PC-9 (cell line): ENCODE data around the gene MT1G. TPM values are rescaled to one million over a fixed set of nuclear protein-coding genes. Genes with fewer than 3 reads are reported as not detected.

Experiments
- BruUV-seq: library from RNA; stranded (reverse); fragments of 400-500 nt; replicated peaks from 2 replicates; lab custom pipeline; 2021; lab: Mats Ljungman, UMichigan
- CTCF ChIA-PET: fragments of 300-600 bp; sonication (Branson Sonifier 250); formaldehyde crosslinking; loops from one replicate; lab custom pipeline; 2022; ENCODE audit warnings: antibody characterized with exemption; lab: Charles Lee
- POLR2A ChIA-PET: fragments of 300-600 bp; sonication (Branson Sonifier 250); formaldehyde crosslinking; loops from one replicate; lab custom pipeline; 2022; ENCODE audit warnings: antibody characterized with exemption; ENCODE audit not compliant: unreplicated experiment; lab: Charles Lee
- DNase-seq, 2 experiments: peaks; one replicate each; pipeline versions ENCODE4 v3.0.0 to v3.0.0-alpha.2; 2015 to 2022; ENCODE audit warnings: mixed read lengths in 1 of 2
- H2AFZ ChIP-seq: fragments of 200-600 bp; sonication (generic); 2 replicates; pipeline ENCODE4 v1.8.1; 2017; ENCODE audit warnings: antibody characterized with exemption
- H3F3A ChIP-seq: fragments of 200-600 bp; sonication (generic); 2 replicates; pipeline ENCODE4 v1.8.1; 2017; ENCODE audit warnings: antibody characterized with exemption, mild to moderate bottlenecking, low read depth; ENCODE audit not compliant: insufficient read depth
- H3K27ac ChIP-seq: fragments of 200-600 bp; sonication (generic); 2 replicates; pipeline ENCODE4 v1.6.1; 2016; ENCODE audit warnings: mixed run types
- H3K27me3 ChIP-seq: fragments of 200-600 bp; sonication (generic); 2 replicates; pipeline ENCODE4 v1.6.1; 2016; ENCODE audit warnings: low read depth, mixed run types; ENCODE audit not compliant: insufficient read depth
- H3K36me3 ChIP-seq: fragments of 200-600 bp; sonication (generic); 2 replicates; pipeline ENCODE4 v1.6.1; 2016; ENCODE audit warnings: low read depth, mixed run types
- H3K4me1 ChIP-seq: fragments of 200-600 bp; sonication (generic); replicated peaks from 2 replicates; pipeline ENCODE4 v1.6.1; 2016; ENCODE audit warnings: mixed run types; ENCODE audit not compliant: insufficient read depth
- H3K4me2 ChIP-seq: fragments of 200-600 bp; sonication (generic); 2 replicates; pipeline ENCODE4 v1.6.1; 2017; ENCODE audit warnings: mixed run types
- H3K4me3 ChIP-seq: fragments of 200-600 bp; sonication (generic); 2 replicates; pipeline ENCODE4 v1.6.1; 2016; ENCODE audit warnings: mixed run types
- H3K79me2 ChIP-seq: fragments of 200-600 bp; sonication (generic); 2 replicates; pipeline ENCODE4 v1.6.1; 2017; ENCODE audit warnings: low read depth, mixed run types
- H3K9me2 ChIP-seq: fragments of 200-600 bp; sonication (generic); 2 replicates; pipeline ENCODE4 v1.8.1; 2017; ENCODE audit warnings: mild to moderate bottlenecking; ENCODE audit not compliant: insufficient read depth
- H3K9me3 ChIP-seq: fragments of 200-600 bp; sonication (generic); 2 replicates; pipeline ENCODE4 v1.8.1; 2016; ENCODE audit warnings: low read depth; ENCODE audit not compliant: insufficient read depth
- H4K20me1 ChIP-seq: fragments of 200-600 bp; sonication (generic); 2 replicates; pipeline ENCODE4 v1.8.1; 2017; ENCODE audit not compliant: insufficient read depth
- EZH2 ChIP-seq: fragments of 200-600 bp; sonication (generic); IDR thresholded peaks from 2 replicates; pipeline ENCODE4 v1.8.0; 2017; ENCODE audit warnings: antibody characterized with exemption, low read depth
- intact Hi-C: fragments of 100-400 bp; cut with micrococcal nuclease; formaldehyde crosslinking; loops from one replicate; pipeline ENCODE4 v1.10.0; 2022; ENCODE audit not compliant: unreplicated experiment
- total RNA-seq: library from RNA; stranded (reverse); gene quantifications from 2 replicates; pipeline ENCODE4 v1.2.3, GENCODE V29; 2021
- TF ChIP-seq, protein P1 (sequence below): fragments of 200-600 bp; sonication (generic); conservative IDR thresholded peaks from 2 replicates; pipeline ENCODE4 v1.6.1; 2017; ENCODE audit warnings: mixed run types, antibody characterized with exemption, mild to moderate bottlenecking, moderate library complexity

Gene MT1G
- total RNA-seq, 1 experiment from 2014 or later, result not detected

DNA sequence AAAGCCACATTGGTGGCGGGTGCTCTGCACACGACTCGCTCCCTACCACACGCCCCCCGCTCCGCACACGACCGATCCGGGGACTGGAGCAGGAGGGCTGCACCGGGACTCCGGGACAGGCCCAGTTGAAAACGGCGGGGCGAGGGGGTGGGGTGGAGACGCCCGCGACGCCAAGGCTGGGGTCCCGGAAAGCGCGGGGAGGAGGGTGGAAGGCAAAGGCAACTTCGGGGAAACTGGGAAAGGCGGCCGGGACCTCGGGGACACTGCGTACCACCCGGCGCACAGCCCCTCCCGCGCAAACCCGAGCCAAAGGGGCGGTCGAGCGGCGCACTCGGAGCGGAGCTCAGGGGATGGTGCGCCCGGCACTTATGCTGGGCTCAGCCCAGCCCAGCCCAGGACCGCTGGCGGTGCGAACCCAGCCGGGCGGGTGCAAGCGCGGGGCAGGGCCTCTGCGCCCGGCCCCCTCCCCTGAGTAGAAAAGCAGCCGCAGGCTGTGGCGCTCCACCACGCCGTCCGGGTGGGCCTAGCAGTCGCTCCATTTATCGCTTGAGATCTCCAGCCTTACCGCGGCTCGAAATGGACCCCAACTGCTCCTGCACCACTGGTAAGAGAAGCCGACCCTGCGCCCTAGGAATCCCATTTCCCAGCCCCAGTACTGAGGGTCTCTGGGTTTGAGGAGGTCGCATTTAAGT lies 35.6 kb downstream of the MT1G start, which contains the start of gene MT1M:
Gene MT1M, plus strand, starts transcription at position 504 of the 692 bp plus-strand sequence. Its CDS starts 73 bp downstream, at position 577.
- no TSS peak for BruUV-seq
- no peak within 1 kb of the TSS for H2AFZ ChIP-seq
- ChIA-PET CTCF (no interaction called here), POLR2A (no interaction called here)
- no peaks in the 10 kb centered on the region for H3K79me2 ChIP-seq
- no peak within 1 kb of the TSS for H3K4me2 ChIP-seq
- intact Hi-C loops, result no loop called here
- H3K27ac ChIP-seq, result no peak within 1 kb of the TSS
- H3K9me2 ChIP-seq, result no peaks in the 10 kb centered on the region
- H3K9me3 ChIP-seq, result no peaks in the 10 kb centered on the region
- peaks cover 11% of the 10 kb centered on the region for H3K4me1 ChIP-seq
- no peak for DNase-seq
- no peaks in the 10 kb centered on the region for H3K27me3 ChIP-seq
- no peaks in the 10 kb centered on the region for H4K20me1 ChIP-seq
- H3F3A ChIP-seq, result peaks cover 3% of the 10 kb centered on the region; the same call in 1 of the 2 replicates
- TF ChIP-seq EZH2, result no peak
- TF ChIP-seq, protein P1, sequence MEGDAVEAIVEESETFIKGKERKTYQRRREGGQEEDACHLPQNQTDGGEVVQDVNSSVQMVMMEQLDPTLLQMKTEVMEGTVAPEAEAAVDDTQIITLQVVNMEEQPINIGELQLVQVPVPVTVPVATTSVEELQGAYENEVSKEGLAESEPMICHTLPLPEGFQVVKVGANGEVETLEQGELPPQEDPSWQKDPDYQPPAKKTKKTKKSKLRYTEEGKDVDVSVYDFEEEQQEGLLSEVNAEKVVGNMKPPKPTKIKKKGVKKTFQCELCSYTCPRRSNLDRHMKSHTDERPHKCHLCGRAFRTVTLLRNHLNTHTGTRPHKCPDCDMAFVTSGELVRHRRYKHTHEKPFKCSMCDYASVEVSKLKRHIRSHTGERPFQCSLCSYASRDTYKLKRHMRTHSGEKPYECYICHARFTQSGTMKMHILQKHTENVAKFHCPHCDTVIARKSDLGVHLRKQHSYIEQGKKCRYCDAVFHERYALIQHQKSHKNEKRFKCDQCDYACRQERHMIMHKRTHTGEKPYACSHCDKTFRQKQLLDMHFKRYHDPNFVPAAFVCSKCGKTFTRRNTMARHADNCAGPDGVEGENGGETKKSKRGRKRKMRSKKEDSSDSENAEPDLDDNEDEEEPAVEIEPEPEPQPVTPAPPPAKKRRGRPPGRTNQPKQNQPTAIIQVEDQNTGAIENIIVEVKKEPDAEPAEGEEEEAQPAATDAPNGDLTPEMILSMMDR, result no peak
- no peak within 1 kb of the TSS for H3K4me3 ChIP-seq
- H3K36me3 ChIP-seq, result no peaks in the 10 kb centered on the region

DNA sequence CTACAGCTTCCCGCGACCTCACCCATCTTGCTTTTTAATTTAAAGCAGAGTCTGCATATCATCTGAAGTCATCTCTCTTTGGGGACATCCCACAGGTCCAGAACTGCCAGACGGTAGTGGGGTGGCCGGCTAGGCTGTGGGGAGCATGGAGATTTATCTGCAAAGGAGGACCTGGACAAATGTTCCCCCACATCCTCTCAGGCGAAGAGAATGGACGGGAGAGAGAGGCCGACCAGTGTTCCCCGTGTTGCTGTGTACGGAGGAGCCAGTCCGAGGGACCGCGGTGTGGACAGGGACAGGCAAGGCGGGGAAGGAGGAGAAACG lies 36.1 kb downstream of the MT1G start:
- Histone ChIP-seq H3K9me3 (no peaks in the 10 kb centered on the region), H3K4me2 (no peak overlapping the region), H3K4me1 (peaks cover 11% of the 10 kb centered on the region), H3K36me3 (no peaks in the 10 kb centered on the region), H3K79me2 (no peaks in the 10 kb centered on the region), H3K4me3 (no peak overlapping the region), H3K9me2 (no peaks in the 10 kb centered on the region), H3K27me3 (no peaks in the 10 kb centered on the region), H3K27ac (no peak overlapping the region), H2AFZ (no peak overlapping the region), H4K20me1 (no peaks in the 10 kb centered on the region), H3F3A (peaks cover 8% of the 10 kb centered on the region; the same call in 1 of the 2 replicates)
- ChIA-PET POLR2A (no interaction called here), CTCF (no interaction called here)
- no TSS peak for BruUV-seq
- no peak for TF ChIP-seq EZH2
- TF ChIP-seq, protein P1, result no peak
- DNase-seq, result no peak
- intact Hi-C loops, result no loop called here

DNA sequence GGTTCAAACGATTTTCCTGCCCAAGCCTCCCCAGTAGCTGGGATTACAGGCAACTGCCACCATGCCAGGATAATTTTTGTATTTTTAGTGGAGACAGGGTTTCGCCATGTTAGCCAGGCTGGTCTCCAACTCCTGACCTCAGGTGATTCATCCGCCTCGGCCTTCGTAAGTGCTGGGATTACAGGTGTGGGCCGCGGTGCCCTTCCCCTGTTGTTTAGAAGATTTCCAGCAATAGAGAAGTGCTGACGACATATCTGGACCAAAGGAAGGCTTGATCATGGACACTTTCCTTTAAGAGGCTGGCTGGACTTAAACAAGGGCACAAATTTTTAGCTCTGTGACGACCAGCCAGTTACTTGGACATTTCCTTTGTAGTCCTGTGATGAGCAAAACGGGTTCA lies 36.7 kb downstream of the MT1G start:
- Histone ChIP-seq H3K4me2 (no peak overlapping the region), H3F3A (peaks cover 8% of the 10 kb centered on the region; the same call in 1 of the 2 replicates), H4K20me1 (no peaks in the 10 kb centered on the region), H2AFZ (no peak overlapping the region), H3K9me3 (no peaks in the 10 kb centered on the region), H3K36me3 (no peaks in the 10 kb centered on the region), H3K9me2 (no peaks in the 10 kb centered on the region), H3K79me2 (no peaks in the 10 kb centered on the region), H3K27ac (no peak overlapping the region), H3K27me3 (no peaks in the 10 kb centered on the region), H3K4me1 (peaks cover 8% of the 10 kb centered on the region), H3K4me3 (no peak overlapping the region)
- ChIA-PET POLR2A (no interaction called here), CTCF (no interaction called here)
- no peak for DNase-seq
- no TSS peak for BruUV-seq
- intact Hi-C loops, result no loop called here
- no peak for TF ChIP-seq EZH2
- TF ChIP-seq, protein P1, result no peak
